22Rv1 (cell line): ENCODE measurements around the gene TUBB2B.

Experiments
- ZFX ChIP-seq: fragments of 450-650 bp; IDR thresholded peaks from 2 replicates; pipeline ENCODE4 v1.6.1; 2017; ENCODE audit warnings: antibody characterized with exemption, borderline replicate concordance
- TF ChIP-seq, protein P1 (sequence below): fragments of 450-650 bp; IDR thresholded peaks from 2 replicates; pipeline ENCODE4 v1.5.1; 2017; ENCODE audit warnings: mild to moderate bottlenecking

DNA sequence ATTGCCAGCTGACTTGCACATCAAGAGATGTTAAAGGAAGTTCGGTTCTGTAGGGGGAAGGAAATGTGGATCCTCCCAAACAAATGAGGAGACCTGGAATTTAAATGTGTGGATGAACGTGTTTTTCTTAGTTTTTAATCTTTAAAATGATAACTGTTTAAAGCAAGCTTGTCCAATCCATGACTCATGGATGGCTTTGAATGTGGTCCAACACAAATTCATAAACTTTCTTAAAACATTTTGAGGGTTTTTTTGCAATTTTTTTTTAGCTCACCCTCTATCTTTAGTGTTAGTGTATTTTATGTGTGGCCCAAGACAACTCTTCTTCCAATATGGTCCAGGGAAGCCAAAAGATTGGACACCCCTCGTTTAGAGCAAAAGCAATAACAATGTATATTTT is 12.6 kb downstream of the TUBB2B start:
- TF ChIP-seq, protein P1, sequence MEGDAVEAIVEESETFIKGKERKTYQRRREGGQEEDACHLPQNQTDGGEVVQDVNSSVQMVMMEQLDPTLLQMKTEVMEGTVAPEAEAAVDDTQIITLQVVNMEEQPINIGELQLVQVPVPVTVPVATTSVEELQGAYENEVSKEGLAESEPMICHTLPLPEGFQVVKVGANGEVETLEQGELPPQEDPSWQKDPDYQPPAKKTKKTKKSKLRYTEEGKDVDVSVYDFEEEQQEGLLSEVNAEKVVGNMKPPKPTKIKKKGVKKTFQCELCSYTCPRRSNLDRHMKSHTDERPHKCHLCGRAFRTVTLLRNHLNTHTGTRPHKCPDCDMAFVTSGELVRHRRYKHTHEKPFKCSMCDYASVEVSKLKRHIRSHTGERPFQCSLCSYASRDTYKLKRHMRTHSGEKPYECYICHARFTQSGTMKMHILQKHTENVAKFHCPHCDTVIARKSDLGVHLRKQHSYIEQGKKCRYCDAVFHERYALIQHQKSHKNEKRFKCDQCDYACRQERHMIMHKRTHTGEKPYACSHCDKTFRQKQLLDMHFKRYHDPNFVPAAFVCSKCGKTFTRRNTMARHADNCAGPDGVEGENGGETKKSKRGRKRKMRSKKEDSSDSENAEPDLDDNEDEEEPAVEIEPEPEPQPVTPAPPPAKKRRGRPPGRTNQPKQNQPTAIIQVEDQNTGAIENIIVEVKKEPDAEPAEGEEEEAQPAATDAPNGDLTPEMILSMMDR: no peak
- no peak for TF ChIP-seq ZFX
